GM13976 (cell line): ENCODE results near the gene F11R.

Source experiments
- DNase-seq: peaks from one replicate; pipeline ENCODE4 v3.0.0; 2012; ENCODE audit warnings: low spot score
- CTCF ChIP-seq: IDR thresholded peaks from 2 replicates; pipeline ENCODE4 v1.5.1; 2012; ENCODE audit warnings: borderline replicate concordance, mild to moderate bottlenecking; ENCODE audit not compliant: insufficient read depth; ENCODE audit errors: extremely low read depth, missing control alignments, control extremely low read depth
- in situ Hi-C: fragments of 300-500 bp; cut with MboI; formaldehyde crosslinking; loops from one replicate; pipeline ENCODE4 v1.12.0; 2022; ENCODE audit warnings: low sequenced_read_pairs, mixed read lengths, inconsistent platforms; ENCODE audit not compliant: unreplicated experiment

The F11R gene

GRCh38 chr1:160981584-160982411 lies 39.2 kb downstream of the F11R start:
- in situ Hi-C loops, result no loop called here
- DNase-seq, result no peak
- no peak for TF ChIP-seq CTCF

GRCh38 chr1:160979286-160979685 lies 41.7 kb downstream of the F11R start:
- TF ChIP-seq CTCF, result no peak
- DNase-seq, result no peak
- in situ Hi-C loops, result no loop called here

- in situ Hi-C loops, result no loop called here
- no peak for TF ChIP-seq CTCF
- DNase-seq, result no peak
These were observed 42.4 kb downstream of the F11R start for GRCh38 chr1:160978510-160978927.

GRCh38 chr1:160975026-160975425 lies 45.9 kb downstream of the F11R start:
- peak; percentile 62 for DNase-seq
- in situ Hi-C loops, result no loop called here
- no peak for TF ChIP-seq CTCF

- TF ChIP-seq CTCF, result no peak
- DNase-seq, result no peak
- in situ Hi-C loops, result loop anchor here (25.0 kb wide), 1 partner anchor 561 kb away; the partner anchor contains the start of gene VANGL2
These were observed 47.5 kb downstream of the F11R start for GRCh38 chr1:160973491-160973890.

GRCh38 chr1:160972939-160973338 lies 48.0 kb downstream of the F11R start:
- in situ Hi-C loops, result loop anchor here (25.0 kb wide), 1 partner anchor 561 kb away; the partner anchor contains the start of gene VANGL2
- no peak for TF ChIP-seq CTCF

More at GRCh38 chr1:160972939-160973338, 48.0 kb downstream of the F11R start:
- no peak for DNase-seq
